Immature natural killer cell (primary cell): ENCODE data around the gene ARMC3. TPM values are rescaled to one million over a fixed set of nuclear protein-coding genes. Genes with fewer than 3 reads are reported as not detected.

Experiments used
- DNase-seq, 3 donors: peaks; one replicate each; pipeline ENCODE4 v3.0.0; 2022; ENCODE audit warnings: mixed read lengths in 1 of 3
- H3K27ac Mint-ChIP-seq, 6 donors: one replicate each; pipeline ENCODE4 v1.8.0; 2020; ENCODE audit warnings: mixed read lengths in 6 of 6, mild to moderate bottlenecking in 5 of 6, inconsistent platforms in 4 of 6, moderate library complexity in 3 of 6
- H3K27me3 Mint-ChIP-seq, 3 donors: one replicate each; pipeline ENCODE4 v1.8.0; 2020 to 2021; ENCODE audit warnings: low read depth in 3 of 3, mild to moderate bottlenecking in 3 of 3, mixed read lengths in 3 of 3, moderate library complexity in 3 of 3, inconsistent platforms in 1 of 3
- H3K36me3 Mint-ChIP-seq, 3 donors: one replicate each; pipeline ENCODE4 v1.8.0; 2020; ENCODE audit warnings: mixed read lengths in 3 of 3, inconsistent platforms in 2 of 3, mild to moderate bottlenecking in 2 of 3
- H3K4me1 Mint-ChIP-seq, 2 donors: one replicate each; pipeline ENCODE4 v1.8.0; 2020; ENCODE audit warnings: inconsistent platforms in 2 of 2, mild to moderate bottlenecking in 2 of 2, mixed read lengths in 2 of 2, moderate library complexity in 1 of 2
- H3K4me3 Mint-ChIP-seq, 5 donors: one replicate each; pipeline ENCODE4 v1.8.0; 2020; ENCODE audit warnings: mild to moderate bottlenecking in 5 of 5, mixed read lengths in 5 of 5, inconsistent platforms in 3 of 5, moderate library complexity in 3 of 5
- H3K9me3 Mint-ChIP-seq, 6 donors: one replicate each; pipeline ENCODE4 v1.8.0; 2020; ENCODE audit warnings: mild to moderate bottlenecking in 6 of 6, mixed read lengths in 6 of 6, inconsistent platforms in 4 of 6, moderate library complexity in 3 of 6
- polyA plus RNA-seq, 3 donors: library from polyadenylated mRNA; unstranded; fragments of 300-500 nt; fragmentation: Illumina TruSeq; gene quantifications; one replicate each; pipeline ENCODE4 v1.2.3, GENCODE V29; 2021

Gene ARMC3
- polyA plus RNA-seq, 3 donors from 2014 or later = 0.32 TPM; not detected in 2

GRCh38 chr10:23016636-23017035 is 88.8 kb downstream of the ARMC3 start:
- Mint-ChIP-seq H3K27me3 (peaks cover 7 to 21% (median 8%) of the 10 kb centered on the region in 3 donors), H3K4me1 (no peaks in the 10 kb centered on the region), H3K27ac (no peak overlapping the region), H3K9me3 (peaks cover 0 to 9% (median 2%) of the 10 kb centered on the region in 6 donors), H3K4me3 (no peak overlapping the region), H3K36me3 (no peaks in the 10 kb centered on the region)
- no peak for DNase-seq

GRCh38 chr10:23019633-23020032 is 91.8 kb downstream of the ARMC3 start:
- Mint-ChIP-seq H3K36me3 (peaks cover 0 to 6% (median 4%) of the 10 kb centered on the region in 3 donors), H3K27ac (no peak overlapping the region), H3K4me3 (no peak overlapping the region), H3K4me1 (no peaks in the 10 kb centered on the region), H3K9me3 (peaks cover 3 to 24% (median 19%) of the 10 kb centered on the region in 6 donors), H3K27me3 (peaks cover 7 to 32% (median 10%) of the 10 kb centered on the region in 3 donors)
- no peak for DNase-seq

- Mint-ChIP-seq H3K27me3 (peaks cover 6 to 35% (median 8%) of the 10 kb centered on the region in 3 donors), H3K4me3 (no peak overlapping the region), H3K36me3 (peaks cover 0 to 7% (median 4%) of the 10 kb centered on the region in 3 donors), H3K9me3 (peaks cover 3 to 24% (median 19%) of the 10 kb centered on the region in 6 donors), H3K4me1 (no peaks in the 10 kb centered on the region), H3K27ac (no peak overlapping the region)
- DNase-seq = no peak
These were observed 93.6 kb downstream of the ARMC3 start for GRCh38 chr10:23021430-23021829.

GRCh38 chr10:23024002-23024401 is 96.1 kb downstream of the ARMC3 start:
- peaks cover 7 to 33% (median 8%) of the 10 kb centered on the region in 3 donors for H3K27me3 Mint-ChIP-seq
- H3K4me1 Mint-ChIP-seq = no peaks in the 10 kb centered on the region
- no peak overlapping the region for H3K4me3 Mint-ChIP-seq

GRCh38 chr10:23031318-23031717 is 103.5 kb downstream of the ARMC3 start:
- peaks cover 0 to 2% (median 0%) of the 10 kb centered on the region in 6 donors for H3K9me3 Mint-ChIP-seq

More at GRCh38 chr10:23024002-23024401, 96.1 kb downstream of the ARMC3 start:
- H3K27ac Mint-ChIP-seq = no peak overlapping the region
- peaks cover 3 to 24% (median 19%) of the 10 kb centered on the region in 6 donors for H3K9me3 Mint-ChIP-seq
- no peak for DNase-seq
- H3K36me3 Mint-ChIP-seq = peaks cover 0 to 7% (median 4%) of the 10 kb centered on the region in 3 donors

GRCh38 chr10:23034790-23035189 is 106.9 kb downstream of the ARMC3 start:
- H3K9me3 Mint-ChIP-seq = peaks cover 0 to 4% (median 1%) of the 10 kb centered on the region in 6 donors
- no peaks in the 10 kb centered on the region for H3K4me1 Mint-ChIP-seq
- H3K27ac Mint-ChIP-seq = no peak overlapping the region
- no peak for DNase-seq
- H3K36me3 Mint-ChIP-seq = no peaks in the 10 kb centered on the region
- no peak overlapping the region for H3K4me3 Mint-ChIP-seq
- H3K27me3 Mint-ChIP-seq = peaks cover 3 to 8% (median 5%) of the 10 kb centered on the region in 3 donors

More at GRCh38 chr10:23031318-23031717, 103.5 kb downstream of the ARMC3 start:
- no peak for DNase-seq
- no peak overlapping the region for H3K4me3 Mint-ChIP-seq
- H3K27ac Mint-ChIP-seq = no peak overlapping the region
- peaks cover 3 to 7% (median 5%) of the 10 kb centered on the region in 3 donors for H3K27me3 Mint-ChIP-seq
- no peaks in the 10 kb centered on the region for H3K4me1 Mint-ChIP-seq
- H3K36me3 Mint-ChIP-seq = no peaks in the 10 kb centered on the region

- Mint-ChIP-seq H3K4me3 (no peak overlapping the region), H3K27me3 (peaks cover 5 to 8% (median 7%) of the 10 kb centered on the region in 3 donors), H3K27ac (no peak overlapping the region), H3K4me1 (no peaks in the 10 kb centered on the region), H3K36me3 (no peaks in the 10 kb centered on the region), H3K9me3 (peaks cover 0 to 9% (median 1%) of the 10 kb centered on the region in 6 donors)
- no peak for DNase-seq
These were observed 107.7 kb downstream of the ARMC3 start for GRCh38 chr10:23035569-23035968.

GRCh38 chr10:23037152-23037551 is 109.3 kb downstream of the ARMC3 start:
- peaks cover 0 to 9% (median 1%) of the 10 kb centered on the region in 6 donors for H3K9me3 Mint-ChIP-seq
- H3K36me3 Mint-ChIP-seq = no peaks in the 10 kb centered on the region
- H3K27me3 Mint-ChIP-seq = peaks cover 3 to 8% (median 7%) of the 10 kb centered on the region in 3 donors
- no peak overlapping the region for H3K27ac Mint-ChIP-seq
- no peaks in the 10 kb centered on the region for H3K4me1 Mint-ChIP-seq
- H3K4me3 Mint-ChIP-seq = no peak overlapping the region
- no peak for DNase-seq

- no peak overlapping the region for H3K4me3 Mint-ChIP-seq
- peaks cover 0 to 9% (median 1%) of the 10 kb centered on the region in 6 donors for H3K9me3 Mint-ChIP-seq
- no peaks in the 10 kb centered on the region for H3K4me1 Mint-ChIP-seq
- H3K36me3 Mint-ChIP-seq = no peaks in the 10 kb centered on the region
- no peak for DNase-seq
- peaks cover 3 to 8% (median 7%) of the 10 kb centered on the region in 3 donors for H3K27me3 Mint-ChIP-seq
- no peak overlapping the region for H3K27ac Mint-ChIP-seq
These were observed 109.7 kb downstream of the ARMC3 start for GRCh38 chr10:23037561-23037960.

GRCh38 chr10:23038172-23038571 is 110.3 kb downstream of the ARMC3 start:
- no peaks in the 10 kb centered on the region for H3K4me1 Mint-ChIP-seq
- H3K27ac Mint-ChIP-seq = no peak overlapping the region
- peaks cover 3 to 11% (median 7%) of the 10 kb centered on the region in 3 donors for H3K27me3 Mint-ChIP-seq

GRCh38 chr10:23040002-23040401 is 112.1 kb downstream of the ARMC3 start:
- no peak for DNase-seq
- Mint-ChIP-seq H3K27me3 (peaks cover 2 to 11% (median 3%) of the 10 kb centered on the region in 3 donors), H3K4me1 (no peaks in the 10 kb centered on the region), H3K27ac (no peak overlapping the region), H3K4me3 (no peak overlapping the region), H3K9me3 (peaks cover 0 to 9% (median 0%) of the 10 kb centered on the region in 6 donors), H3K36me3 (no peaks in the 10 kb centered on the region)

More at GRCh38 chr10:23038172-23038571, 110.3 kb downstream of the ARMC3 start:
- no peak for DNase-seq
- no peak overlapping the region for H3K4me3 Mint-ChIP-seq
- H3K9me3 Mint-ChIP-seq = peaks cover 0 to 9% (median 1%) of the 10 kb centered on the region in 6 donors
- H3K36me3 Mint-ChIP-seq = no peaks in the 10 kb centered on the region

- no peak overlapping the region for H3K4me3 Mint-ChIP-seq
- H3K9me3 Mint-ChIP-seq = no peaks in the 10 kb centered on the region
- H3K36me3 Mint-ChIP-seq = no peaks in the 10 kb centered on the region
- no peak overlapping the region for H3K27ac Mint-ChIP-seq
- no peak for DNase-seq
- peaks cover 0 to 6% (median 0%) of the 10 kb centered on the region in 3 donors for H3K27me3 Mint-ChIP-seq
- H3K4me1 Mint-ChIP-seq = no peaks in the 10 kb centered on the region
These were observed 118.2 kb downstream of the ARMC3 start for GRCh38 chr10:23046027-23046426.

- H3K27ac Mint-ChIP-seq = no peak overlapping the region
- no peaks in the 10 kb centered on the region for H3K36me3 Mint-ChIP-seq
- peaks cover 0 to 6% (median 0%) of the 10 kb centered on the region in 3 donors for H3K27me3 Mint-ChIP-seq
- no peaks in the 10 kb centered on the region for H3K9me3 Mint-ChIP-seq
- DNase-seq = no peak
- no peaks in the 10 kb centered on the region for H3K4me1 Mint-ChIP-seq
- no peak overlapping the region for H3K4me3 Mint-ChIP-seq
These were observed 119.6 kb downstream of the ARMC3 start for GRCh38 chr10:23047201-23048050.

GRCh38 chr10:23048191-23048590 is 120.3 kb downstream of the ARMC3 start:
- H3K27me3 Mint-ChIP-seq = peaks cover 0 to 2% (median 2%) of the 10 kb centered on the region in 3 donors
- no peaks in the 10 kb centered on the region for H3K36me3 Mint-ChIP-seq
- H3K9me3 Mint-ChIP-seq = no peaks in the 10 kb centered on the region
- no peak overlapping the region for H3K27ac Mint-ChIP-seq
- no peak overlapping the region for H3K4me3 Mint-ChIP-seq
- no peak for DNase-seq
- H3K4me1 Mint-ChIP-seq = no peaks in the 10 kb centered on the region
